GM19025 (cell line): ENCODE measurements around the gene ANO2.

Source experiments
- ATAC-seq: cut with Tn5 transposase; IDR thresholded peaks from one replicate; pipeline ENCODE4 v1.9.1; 2021; ENCODE audit warnings: mild to moderate bottlenecking, low read depth, moderate library complexity; ENCODE audit not compliant: unreplicated experiment

ANO2 gene

GRCh38 chr12:5525783-5526367 is 419.2 kb downstream of the ANO2 start:
- ATAC-seq = no peak

GRCh38 chr12:5524769-5525436 is 420.2 kb downstream of the ANO2 start:
- no peak for ATAC-seq

- ATAC-seq = no peak
These were observed 420.8 kb downstream of the ANO2 start for GRCh38 chr12:5524116-5524768.

GRCh38 chr12:5523396-5524115 is 421.5 kb downstream of the ANO2 start:
- no peak for ATAC-seq

DNA sequence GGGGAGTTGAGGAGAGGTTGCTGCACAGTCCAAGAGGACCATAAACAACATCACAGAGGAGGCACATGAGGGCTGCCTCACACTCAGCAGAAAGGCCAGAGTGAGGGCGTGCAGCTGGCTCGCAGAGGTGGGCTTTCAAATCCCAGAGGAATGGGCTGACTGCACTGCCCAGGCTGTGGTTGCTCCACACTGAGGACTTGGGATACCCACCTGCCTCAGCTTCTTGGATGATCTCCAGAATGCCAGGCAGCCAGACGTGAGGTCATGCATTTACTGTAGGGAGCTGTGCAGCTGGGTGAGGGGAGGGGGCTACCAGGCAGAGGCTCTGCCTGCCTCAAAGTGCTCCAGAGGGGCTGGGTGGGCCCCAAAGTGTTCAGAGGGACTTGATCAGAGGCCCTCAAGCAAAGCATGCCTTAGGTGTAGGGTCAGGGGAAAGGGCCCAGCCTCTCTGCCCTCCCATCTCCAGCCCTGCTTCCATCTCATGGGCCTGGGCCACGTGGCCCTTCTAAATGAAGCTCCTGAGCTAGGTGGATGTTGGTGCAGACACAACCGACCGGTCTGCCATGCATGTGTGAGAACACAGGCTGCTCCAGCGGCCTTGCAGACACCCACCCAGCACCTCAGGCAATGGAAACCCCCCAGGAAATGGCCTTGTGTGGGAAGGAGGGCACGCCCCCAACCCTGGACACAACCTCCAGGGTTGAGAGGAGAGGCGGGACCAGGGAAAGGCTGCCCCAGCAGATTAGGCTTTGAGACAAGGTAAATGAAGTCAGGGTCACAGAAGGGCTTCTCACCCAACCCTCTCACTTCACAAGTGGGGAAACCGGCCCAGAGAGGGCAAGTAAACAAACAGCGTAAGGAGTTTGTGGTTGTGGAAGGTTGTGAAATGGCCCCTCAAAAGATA is 422.4 kb downstream of the ANO2 start:
- no peak for ATAC-seq

DNA sequence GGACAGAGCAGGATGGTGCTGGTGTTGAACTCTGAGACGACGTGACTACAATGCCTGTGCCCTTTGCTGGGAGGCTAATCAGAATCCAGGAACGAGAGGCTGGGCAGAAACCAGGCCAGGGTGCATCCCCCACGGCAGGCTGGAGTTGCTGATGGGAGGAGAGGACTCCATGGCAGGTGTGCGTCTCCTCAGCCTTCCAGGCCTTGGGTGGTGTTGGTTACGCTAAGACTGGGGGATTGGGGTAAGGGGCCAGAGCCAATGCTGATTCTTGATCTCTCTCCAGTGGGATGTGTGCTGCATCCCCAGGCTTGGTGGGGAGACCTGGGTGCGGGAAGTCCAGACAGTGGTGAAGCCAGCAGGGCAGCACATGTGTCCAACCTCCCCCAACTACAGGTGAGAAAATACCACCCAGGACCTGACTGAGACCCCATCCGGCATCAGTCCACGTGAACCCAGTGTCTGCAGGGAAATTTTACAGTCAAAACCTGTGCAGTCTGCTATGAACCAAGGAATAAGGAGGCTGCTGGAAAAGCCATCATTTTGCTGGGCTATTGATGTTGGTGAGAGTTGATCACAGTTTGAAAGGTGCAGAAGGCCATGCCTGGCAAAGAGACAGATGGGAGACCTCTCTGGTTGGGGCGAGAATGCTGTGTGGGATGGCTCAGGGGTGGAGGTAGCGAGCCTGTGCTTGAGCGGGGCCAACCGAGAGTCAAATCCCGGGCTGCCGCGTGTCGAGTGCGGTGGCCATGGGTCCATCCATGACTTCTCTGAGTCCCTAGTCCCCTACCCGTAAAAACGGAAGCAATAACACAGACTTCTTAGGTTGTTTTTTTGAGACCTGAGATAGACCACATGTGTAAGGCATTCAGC is 423.4 kb downstream of the ANO2 start:
- no peak for ATAC-seq

- ATAC-seq = no peak
These were observed 424.2 kb downstream of the ANO2 start for GRCh38 chr12:5520831-5521230.

DNA sequence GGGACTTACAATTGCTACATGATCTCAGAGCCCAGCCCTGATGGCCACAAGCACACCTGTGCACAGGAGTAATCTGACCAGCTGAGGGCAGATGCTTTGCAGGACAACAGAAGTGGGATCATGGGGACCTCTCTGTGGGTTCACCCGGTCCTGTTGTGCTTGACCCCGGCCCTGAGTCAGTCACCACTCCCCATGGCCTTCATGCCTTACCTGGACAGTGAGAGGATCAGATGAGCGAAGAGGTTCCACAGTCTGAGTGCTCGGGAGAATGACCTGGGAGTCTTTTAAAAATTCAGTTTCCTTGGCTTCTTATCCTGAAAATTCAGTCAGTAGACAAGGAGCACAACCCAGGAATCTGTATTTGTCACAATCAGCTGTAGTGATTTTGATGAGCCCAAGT is 425.0 kb downstream of the ANO2 start:
- ATAC-seq = no peak

DNA sequence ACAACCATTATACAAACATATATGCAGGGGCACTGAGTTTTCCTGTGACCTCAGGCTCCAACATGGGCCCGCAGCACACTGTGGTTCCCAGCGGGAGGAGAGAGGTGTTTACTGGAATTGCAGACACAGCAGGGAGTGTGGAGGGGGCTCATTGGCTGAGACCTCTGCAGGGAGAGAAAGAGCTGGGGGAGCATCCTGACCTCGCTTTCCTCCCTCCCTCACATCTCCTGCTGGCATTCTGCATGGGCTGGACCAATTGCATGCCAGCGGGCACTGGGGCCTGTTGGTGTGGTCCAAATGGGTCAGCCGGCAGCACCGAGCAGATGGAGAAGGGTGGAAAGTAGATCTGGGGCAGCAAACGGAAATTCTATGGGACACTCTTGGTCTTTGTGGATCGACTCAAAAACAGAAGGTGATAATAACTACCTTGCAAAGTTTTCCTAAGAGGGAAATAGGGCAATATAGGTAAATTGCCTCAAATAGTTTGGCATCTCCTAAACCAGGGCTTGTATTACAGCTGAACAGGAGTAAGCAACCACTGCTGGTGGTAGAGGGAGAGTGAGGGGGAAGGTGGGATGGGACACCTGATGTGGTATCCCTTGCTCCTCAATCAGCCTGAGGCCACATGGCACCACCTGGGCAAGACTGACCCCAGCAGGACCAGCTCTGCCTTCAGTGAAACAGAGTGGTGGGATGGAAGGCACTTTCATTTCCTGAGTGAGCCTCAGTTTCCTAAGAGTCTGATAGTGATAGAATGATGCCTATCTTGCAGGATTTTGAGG is 426.3 kb downstream of the ANO2 start:
- ATAC-seq = no peak

GRCh38 chr12:5516371-5517241 is 428.5 kb downstream of the ANO2 start:
- no peak for ATAC-seq

DNA sequence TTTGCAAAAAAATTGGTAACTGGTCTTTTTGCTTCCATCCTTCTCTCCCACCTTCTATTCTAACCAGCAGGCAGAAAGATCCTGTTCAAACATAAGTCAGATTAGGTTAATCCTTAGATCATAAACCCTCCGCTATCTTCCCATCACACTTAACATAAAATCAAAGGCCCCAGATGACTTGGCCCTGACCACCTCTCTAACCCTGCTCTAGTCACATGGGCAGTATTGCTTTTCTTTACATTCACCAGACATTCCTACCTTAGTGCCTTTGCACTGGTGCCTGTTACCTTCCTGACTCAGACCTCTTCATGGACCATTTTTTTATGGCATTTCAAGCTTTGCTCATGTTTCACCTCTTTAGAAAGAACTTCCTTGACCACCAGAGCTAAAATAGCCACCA is 429.6 kb downstream of the ANO2 start:
- ATAC-seq = no peak

DNA sequence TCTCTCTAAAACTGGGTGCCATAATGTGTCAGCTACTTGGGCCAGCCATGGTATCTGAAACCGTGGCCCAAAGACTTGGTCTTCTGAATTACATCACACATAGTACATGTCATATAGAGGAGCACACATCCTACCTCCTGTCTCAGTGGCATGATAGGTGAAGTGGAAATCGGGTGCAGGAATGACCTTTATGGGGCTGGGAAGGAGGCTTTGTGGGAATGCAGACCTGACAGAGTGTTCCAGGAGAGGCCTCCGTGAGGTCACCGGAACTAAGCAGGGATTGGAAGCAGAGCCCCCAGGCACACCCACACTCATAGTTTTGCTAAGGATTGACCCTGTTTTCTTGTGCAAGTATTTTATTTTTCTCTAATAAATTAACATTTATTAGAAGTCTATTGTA is 430.5 kb downstream of the ANO2 start:
- ATAC-seq = no peak

DNA sequence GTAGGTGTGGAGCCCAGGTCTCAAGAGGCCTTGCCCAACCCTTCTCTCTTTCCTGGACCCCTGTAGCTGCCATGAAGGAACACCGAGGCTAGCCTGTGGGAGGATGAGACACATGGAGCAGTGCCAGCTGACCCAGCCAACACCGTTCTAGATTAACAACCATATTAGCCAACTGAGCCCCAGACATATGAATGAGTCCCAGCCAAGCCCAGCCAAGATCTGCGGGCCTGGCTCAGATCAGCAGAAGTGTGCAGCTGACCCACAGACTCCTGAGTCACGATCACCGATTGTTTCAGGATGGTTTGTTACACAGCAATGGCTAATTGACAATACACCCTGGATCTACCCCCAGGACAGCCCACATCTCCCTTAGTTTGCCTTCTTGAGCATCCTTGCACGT is 431.0 kb downstream of the ANO2 start:
- no peak for ATAC-seq

DNA sequence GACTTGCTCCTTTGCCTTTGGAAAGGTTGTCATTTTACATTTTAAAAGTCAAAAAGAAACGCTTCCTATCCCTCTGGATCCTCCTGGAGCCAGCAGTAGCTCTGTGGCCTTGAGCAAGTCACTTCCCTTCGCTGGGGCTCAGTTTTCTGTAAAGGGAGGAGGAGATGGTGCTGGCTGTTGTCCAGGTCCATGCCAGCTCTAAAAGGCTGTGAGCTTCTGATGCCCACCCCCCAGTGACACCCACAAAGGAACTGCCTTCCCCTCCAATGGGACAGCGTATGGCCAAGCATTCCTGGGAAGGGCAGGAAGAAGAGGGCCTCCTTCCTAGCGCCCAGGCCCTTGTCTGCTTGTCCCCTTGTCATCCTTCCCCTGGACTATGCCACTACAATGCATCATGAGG is 431.7 kb downstream of the ANO2 start:
- ATAC-seq = no peak
